Stimulated activated CD4-positive, alpha-beta T cell treated with anti-CD3 and anti-CD28 coated beads, Interleukin-15, amount 100 ng/mL, for 24 hours (primary cell): ENCODE measurements around the gene TRMT10C.
"Not testable (repeated sequence)": the region's sequence is repeated elsewhere in the genome, so short reads cannot be mapped to it uniquely, and the experiment has no call there.

Source experiments
- DNase-seq: peaks from one replicate; pipeline ENCODE4 v3.0.0-alpha.2; 2020

The TRMT10C gene

DNA sequence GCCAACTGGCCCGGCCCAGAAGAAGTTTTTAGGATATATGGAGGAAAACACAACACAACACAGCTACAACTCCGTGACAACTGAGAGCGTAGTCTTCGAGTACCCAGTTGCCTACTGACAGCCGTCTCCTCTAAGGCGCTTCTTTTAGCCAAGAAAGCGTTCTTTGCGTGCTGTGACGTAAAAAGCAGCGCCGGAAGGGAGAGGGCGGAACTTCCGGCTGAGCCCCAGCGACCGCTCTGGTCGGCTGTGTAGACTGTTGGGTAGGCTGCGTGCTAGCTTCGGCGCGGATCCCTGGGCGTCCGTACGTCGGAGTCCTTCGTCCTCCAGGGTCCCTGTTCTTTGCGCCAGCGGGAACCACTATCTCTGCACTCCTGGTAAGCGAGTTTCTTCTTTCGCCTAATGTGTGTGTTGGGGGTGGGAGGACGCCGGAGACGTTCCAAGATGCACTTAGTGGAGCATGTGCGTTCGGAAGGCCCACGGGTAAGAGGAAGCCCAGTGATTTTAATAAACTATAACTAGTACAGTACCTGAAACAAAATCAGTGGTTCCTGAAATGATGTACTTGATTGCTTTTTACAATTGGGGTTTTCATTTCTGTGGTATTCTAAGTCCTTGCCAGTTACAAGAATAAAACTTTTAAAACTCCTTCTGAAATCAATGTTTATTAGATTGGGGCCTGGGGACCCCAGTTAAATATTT, at the start of gene TRMT10C:
Gene TRMT10C (plus strand): TSS at position 239 of the 699 bp plus-strand sequence. CDS start 2,914 bp downstream, outside the sequence.
- DNase-seq, result peak; percentile 93

DNA sequence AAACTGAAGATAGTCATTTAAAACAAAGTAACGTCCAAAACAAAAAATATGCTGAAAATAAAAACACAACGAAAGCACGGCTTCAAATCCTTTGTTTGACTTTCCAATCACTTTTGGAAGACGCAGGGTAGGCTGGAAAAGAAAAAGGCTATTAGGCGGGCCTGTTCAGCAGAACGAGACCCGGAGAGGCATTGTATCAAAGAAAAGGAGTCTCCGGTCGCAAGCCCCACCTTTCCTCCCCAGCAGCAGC, 49.3 kb upstream of the TRMT10C start:
- peak; percentile 45 for DNase-seq

DNA sequence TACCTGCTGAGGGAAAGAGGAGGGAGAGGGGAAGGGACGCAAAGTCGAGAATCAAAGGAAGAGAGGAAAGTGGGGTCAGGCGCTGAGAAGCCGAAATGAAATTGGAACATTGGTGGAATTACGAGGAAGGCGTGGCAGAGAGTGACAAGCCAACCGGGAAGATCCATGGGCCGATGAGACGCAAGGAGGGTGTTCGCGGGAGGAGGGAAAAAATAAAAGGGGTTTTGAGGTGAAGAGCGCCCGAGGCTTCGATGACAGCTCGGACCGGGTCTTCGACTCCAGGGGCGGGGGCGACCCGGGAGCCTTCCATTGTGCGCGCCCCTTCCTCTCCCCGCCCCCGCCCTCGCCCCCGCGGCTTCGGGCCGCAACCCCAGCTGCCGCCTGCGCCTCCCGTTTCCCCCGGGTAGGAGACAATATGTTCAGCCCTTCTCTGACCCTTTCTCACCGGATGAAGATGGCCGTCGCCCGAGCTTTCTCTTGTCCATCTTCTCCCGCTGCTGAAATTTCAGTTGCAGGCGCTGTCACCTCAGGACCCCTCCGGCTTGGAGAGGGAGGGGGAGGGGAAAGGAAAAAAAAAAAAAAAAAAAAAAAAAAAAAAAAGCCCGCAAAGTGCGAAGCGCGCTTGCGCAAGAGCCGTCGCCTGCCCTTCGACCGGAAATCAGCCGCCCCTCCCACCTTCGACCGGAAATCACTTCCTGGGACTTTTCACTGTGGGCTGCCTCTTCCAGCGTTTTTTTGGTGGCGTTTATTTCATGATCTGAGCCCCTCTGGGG, 48.8 kb upstream of the TRMT10C start, which contains the start of gene SENP7:
Gene SENP7 (minus strand): TSS at position 567 of the 773 bp plus-strand sequence. CDS start 82 bp downstream, at position 485.
- peak; percentile 86 for DNase-seq

DNA sequence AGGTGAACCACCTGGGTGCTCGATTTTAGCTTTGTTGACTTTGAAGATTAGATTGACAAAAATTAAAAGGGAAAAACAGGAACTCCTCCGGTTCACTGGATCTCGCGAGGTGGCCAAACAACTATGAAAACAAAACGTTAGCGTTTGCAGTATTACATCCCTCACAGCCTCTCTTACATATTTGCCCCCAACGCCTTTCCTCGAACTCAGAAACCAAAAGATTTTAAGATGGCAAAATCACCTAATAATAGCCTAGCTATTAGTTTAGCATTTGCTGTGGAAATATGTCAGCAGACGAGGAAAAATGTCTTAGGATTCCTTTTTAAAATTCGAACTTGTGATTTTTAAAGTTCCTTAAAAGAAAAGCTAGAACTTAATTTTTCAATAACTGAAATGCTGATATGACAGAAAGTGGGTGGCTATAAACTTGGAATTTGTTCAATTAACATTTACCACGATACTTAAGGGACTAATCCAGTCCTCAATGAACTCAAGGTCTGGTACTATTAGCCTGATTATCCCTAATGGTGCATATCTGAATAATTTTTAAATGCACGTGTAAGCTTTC, 48.2 kb upstream of the TRMT10C start:
- no peak for DNase-seq

DNA sequence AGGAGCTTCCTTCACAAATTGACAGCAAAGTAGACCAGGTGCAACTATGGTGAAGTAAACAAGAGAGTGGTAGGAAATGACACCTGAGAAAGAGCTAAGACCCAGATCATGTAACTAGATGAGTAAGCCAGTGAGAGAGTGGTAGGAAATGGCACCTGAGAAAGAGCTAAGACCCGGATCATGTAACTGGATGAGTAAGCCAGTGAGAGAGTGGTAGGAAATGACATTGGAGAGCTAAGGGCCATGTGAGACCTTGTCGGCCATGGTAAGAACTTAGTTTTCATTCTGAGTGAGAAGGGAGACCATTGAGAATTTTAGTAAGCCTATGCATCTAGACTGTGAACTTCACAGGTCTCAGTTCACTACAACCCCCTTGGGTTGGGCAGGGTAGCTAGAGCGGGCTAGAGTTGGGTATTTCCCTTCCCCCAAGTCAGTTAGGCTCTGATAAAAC, 43.2 kb upstream of the TRMT10C start:
- DNase-seq, result peak; percentile 52

DNA sequence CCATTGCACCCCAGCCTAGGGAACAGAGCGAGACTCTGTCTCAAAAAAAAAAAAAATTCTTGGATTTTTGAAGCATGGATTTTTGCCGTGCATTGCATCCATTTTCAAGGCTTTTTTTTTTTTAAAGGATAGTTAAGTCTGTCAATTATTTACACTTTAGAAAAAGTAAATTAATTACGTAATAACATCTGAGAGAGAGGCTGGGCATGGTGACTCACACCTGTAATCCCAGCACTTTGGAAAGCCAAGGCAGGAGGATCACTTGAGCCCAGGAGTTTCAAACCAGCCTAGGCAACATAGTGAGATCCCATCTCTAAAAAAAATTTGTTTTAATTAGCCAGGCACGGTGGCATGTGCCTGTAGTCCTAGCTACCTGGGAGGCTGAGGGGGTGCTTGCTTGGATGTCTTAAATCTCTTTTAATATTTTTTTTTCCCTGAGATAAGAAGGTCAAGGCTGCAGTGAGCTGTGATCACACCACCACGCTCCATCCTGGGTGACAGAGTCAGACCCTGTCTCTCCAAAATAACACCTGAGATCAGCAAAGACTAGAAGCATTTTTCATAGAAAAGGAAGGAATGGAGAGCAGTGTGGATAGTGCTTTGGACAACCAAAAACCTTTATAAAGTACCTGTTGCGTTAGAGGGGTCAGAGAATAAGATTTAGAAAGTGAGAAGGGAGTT, 41.8 kb upstream of the TRMT10C start:
- no peak for DNase-seq

DNA sequence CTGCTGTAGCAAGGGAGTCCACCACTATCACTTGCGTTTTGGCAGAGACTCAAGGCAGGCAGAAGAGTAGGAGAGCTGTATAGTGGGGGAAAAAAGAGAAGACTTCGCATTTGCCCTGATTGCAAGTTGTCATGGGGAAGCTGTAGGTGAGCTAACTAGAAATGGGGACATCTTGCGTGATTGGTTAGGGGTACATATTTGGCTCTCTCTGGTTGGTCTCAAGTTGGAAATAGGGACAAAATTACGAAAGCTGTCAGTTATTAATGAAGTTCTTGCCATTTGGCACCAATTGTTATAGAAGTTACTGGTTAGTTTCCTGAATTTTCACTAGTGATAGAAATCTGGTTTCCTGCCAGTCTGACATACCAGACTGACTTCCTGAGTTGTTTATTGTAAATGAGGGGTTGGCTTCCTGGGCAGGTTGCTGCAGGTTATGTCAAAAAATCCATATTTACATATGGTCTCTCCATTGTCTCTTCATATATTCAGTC, 40.4 kb upstream of the TRMT10C start:
- no peak for DNase-seq

DNA sequence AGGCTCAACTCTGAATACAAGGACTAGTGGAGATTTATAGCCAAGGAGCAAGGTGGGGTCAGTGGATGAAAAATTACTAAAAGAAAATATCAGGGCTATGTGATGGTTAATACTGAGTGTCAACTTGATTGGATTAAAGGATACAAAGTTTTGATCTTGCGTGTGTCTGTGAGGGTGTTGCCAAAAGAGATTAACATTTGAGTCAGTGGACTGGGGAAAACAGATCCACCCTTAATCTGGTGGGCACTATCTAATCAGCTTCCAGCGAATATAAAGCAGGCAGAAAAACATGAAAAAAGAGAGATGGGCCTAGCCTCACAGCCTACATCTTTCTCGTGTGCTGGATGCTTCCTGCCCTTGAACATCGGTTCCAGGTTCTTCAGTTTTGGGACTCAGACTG, 34.2 kb upstream of the TRMT10C start:
- DNase-seq, result no peak

DNA sequence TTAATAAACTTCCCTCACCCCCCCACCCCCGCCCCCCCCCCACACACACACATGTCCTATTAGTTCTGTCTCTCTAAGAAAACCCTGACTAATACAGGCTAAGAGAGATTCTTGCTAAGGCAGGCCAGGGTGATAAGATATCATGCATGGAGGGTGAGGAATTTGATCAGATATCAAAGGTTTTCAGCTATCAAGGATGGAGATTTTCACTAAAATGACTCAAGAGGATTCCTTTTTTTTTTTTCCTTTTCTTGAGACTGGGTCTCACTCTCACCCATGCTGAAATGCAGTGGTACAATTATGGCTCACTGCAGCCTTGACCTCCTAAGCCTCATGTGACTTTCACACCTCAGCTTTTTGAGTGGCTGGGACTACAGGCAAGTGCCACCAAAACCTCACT, 33.8 kb upstream of the TRMT10C start:
- DNase-seq, result no peak

DNA sequence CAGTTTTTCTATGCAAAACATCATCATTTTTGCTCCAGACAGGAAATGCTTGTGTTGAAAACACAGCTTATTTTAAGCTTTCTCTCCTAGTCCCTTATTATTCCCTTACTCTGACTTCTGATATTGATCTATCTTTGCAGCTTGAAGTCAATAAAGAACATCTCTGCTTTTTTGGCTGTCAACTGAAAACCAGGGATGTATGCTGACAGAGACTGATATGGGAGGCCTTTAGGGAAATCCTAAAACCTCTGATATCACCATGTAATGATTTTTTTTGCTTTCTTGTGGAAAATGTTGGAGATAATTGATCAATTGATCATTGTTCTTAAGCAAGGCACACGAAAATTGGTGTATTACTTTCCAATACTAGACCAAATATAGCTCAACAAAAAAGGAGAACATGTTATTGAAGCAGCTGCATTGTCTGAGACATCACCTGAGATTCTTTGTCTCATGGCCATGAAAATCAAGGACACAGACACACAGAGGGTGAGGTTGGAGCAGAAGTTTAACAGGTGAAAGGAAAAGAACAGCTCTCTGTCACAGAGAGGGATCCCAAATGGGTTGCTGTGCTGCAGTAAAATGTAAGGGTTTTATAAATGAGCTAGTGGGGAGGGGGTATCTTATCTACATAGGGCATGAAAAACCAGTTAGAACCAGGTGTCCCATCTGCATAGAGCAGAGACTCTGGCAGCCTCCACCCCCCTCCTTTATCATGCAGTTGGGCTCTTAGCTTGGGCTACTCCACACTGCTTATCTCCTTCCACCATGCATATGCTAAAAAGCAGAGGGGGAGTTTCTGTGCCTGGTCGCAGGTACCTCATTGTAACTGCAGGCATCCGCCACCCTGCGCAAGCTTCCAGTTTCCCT, 31.6 kb upstream of the TRMT10C start:
- DNase-seq, result no peak

DNA sequence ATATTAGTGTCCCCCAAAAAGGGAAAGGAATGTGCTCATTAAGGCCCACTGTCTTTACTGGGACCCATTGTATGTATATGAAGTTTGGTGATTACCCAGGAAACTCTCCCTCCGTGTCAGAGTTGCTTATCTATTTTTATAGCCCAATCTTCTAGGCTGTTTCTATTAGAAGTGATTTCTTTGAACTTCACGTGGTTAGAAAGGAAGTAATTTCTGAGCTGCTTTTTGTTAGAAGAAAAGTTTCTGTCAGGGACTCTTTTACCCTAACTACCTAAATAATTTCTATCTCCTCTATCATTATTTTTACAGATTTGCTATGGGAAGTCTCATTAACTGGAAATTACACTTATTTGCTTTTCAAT, 31.0 kb upstream of the TRMT10C start:
- no peak for DNase-seq

DNA sequence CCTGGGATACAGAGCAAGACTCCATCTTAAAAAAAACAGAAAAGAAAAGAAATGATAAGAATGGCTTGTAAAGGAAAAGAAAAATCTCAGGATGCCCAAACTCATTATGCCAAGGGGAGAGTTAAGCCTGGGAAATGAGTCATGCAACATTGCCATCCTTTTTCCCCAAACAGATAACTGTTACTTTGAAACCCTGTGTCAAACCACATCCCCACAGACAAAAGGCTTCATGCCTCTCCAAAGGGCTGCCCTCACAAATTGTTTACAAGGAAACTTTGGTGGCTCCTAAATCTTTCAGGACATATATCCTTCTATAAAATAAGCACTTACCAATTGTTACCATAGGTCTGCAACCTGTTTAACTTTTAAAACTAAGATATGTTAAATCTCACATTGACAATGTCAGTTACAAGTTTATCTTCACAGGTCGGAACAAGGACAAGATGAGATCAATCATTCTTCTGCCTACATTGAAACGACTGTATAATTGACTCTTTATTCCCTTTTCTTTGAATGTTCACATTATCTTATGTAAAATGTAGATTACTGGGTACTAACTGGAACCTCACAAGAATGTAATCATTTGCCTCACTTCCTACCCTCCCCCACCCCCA, 30.1 kb upstream of the TRMT10C start:
- no peak for DNase-seq

DNA sequence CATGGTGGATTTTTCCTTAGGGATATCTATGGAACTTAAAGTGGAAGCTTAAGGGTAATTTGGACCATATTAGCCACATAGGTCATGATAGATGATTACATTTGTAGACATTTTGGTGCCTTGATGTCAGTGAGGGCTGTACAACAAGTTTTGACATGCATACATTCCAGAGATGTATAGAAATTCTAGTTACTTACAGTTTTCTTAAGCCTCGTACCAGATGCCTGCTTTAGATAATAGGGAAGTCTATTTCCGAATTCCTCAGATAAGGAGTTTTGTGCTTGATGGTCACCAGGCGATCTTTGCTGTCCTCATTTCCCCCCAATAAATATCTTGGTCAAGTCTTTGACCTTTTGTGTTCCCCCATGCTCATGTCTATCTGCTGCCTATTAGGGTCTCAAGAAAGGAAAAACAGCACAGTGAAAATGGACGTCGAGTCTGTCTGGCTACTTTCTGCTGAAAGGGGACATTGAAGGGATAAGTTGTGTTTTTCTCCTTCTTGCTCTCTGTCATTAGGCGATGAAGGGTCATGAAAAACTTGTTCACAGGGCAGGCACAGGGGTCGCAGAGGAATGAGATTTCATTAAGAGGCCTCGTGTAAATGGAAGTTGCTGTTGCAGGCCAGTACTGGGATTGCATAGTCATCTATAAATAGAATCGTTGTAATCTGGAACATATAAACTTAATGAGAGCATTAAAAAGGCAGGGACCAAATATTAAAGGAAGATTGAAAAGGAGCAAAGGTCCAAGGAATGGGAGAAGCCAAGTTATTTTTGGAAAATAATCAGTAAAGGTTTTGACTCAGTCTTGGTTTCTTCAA, 28.7 kb upstream of the TRMT10C start:
- no peak for DNase-seq

DNA sequence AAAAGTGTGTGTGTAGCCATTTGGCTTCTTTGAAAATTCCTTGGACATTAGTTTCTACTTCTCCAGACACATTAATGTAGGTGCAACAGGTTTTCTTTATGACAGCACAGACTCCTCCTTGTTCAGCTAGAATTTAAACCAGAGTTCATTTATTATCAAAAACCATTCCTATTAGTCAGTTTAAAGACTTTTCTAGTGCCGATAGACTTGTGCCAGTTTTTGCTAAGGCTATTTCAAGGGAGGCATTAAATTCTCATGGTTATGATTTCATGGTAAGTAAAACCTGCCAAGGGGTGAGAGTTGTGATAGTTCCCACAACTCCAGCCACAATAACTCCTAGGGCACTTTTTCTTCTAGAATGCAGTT, 28.1 kb upstream of the TRMT10C start:
- DNase-seq, result no peak

DNA sequence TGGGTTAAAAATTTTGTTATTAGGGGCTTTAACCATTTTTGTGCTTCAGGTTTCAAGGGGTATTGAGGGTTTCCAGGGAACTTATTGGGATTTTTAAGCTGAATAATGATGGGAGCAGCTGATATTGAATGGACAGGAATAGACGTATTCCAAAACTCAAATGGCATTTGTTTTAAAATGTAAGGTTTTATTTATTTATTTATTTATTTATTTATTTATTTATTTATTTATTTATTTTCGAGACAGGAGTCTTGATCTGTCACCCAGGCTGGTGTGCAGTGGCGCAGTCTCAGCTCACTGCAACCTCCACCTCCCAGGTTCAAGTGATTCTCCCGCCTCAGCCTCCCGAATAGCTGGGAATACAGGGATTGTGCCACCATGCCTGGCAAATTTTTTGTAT, 26.4 kb upstream of the TRMT10C start:
- no peak for DNase-seq

DNA sequence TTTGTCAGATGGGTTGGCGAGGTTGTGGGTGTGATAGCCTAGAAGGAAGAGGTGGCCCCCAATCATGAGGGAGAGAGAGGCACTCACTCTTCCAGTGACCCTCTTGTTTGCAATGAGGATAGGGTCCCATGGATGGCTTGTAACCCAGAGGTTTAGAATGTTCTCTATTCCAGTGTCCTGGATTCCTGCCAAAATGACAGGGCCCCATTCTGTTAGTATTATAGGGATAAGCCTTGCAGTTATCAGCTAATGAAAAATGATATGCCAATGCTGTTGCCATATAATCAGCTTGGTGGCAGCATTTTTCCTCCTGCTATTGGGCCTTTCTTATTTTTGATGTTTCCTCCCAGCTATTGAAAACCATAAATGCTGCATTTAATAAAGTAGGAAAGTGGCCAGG, 25.4 kb upstream of the TRMT10C start:
- no peak for DNase-seq

DNA sequence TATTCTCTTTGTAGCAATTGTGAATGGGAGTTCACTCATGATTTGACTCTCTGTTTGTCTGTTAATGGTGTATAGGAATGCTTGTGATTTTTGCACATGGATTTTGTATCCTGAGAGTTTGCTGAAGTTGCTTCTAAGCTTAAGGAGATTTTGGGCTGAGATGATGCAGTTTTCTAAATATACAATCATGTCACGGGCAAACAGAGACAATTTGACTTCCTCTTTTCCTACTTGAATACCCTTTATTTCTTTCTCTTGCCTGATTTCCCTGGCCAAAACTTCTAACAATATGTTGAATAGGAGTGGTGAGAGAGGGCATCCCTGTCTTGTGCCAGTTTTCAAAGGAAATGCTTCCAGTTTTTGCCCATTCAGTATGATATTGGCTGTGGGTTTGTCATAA, 24.7 kb upstream of the TRMT10C start:
- not testable (repeated sequence) for DNase-seq

DNA sequence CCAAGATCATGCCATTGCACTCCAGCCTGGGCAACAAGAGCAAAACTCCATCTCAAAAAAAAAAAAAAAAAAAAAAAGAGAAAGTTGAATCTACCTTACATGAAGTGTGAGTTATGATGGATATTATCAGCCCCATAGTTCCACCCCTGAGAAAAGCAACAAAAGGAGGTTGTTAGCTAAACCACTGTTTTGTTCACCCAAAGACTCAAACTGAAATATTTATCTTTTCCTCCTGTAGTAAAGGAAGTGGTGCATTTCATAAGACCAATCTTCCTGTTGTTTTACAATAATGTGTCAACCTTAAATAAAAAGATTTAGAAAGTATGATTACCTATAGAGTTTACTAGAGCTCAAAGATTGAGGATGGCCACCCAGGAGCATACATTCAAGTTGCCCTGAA, 18.7 kb upstream of the TRMT10C start:
- DNase-seq, result no peak

DNA sequence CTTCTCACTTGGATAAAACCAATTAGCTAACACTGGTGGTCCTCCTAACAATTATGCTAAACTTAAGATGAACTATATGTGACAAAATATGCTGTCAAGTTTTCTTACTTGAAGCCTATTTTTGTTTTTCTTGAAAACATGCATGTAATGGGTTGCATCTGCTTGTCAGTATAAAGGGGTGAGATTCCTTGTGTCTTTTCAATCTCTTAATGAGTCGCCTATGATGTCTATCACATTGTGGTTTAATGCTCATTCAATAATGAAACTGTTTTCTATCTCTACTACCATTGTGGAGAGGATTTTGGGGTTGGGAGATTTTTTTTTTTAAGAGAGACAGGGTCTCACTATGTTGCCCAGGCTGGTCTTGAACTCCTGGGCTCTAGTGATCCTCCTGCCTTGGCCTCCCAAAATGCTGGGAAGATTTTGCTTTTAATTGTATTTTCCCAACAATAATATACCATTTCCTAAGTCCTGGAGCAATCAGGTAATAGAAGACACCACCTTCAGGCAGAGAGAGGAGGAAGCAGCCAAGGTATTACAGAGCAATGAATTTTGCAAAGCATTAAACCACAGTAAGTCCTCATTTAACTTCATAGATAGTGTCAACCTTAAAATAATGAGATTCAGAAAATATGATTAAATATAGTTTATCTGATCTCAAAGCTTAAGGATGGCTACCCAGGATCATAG, 17.4 kb upstream of the TRMT10C start:
- no peak for DNase-seq

DNA sequence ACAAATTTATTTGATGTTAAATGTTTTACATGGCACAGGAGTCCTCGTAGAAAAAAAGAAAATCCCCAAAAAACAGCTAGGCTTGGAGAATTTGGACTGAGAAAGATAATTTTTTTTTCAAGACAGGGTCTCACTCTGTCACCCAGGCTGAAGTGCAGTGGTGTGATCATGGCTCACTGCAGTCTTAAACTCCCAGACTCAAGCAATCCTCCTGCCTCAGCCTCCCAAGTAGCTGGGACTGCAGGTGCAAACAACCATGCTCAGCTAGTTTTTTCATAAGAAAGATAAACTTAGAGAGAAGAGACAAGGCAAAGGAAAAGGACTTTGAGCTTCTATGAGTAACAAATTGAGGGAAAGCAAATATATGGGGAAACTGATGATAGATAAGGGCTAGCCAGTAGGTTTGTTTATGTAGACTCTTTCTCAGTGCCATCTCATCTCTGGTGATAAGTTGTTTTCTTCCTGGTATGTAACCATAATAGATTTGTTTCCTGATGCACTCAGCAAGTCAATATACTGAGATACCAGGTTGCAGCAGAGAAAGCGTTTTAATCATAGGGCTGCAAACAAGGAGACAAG, 13.1 kb upstream of the TRMT10C start:
- DNase-seq, result no peak
